HG02885 (cell line): ENCODE data around the gene SERINC3.
"Not testable (repeated sequence)": the region's sequence is repeated elsewhere in the genome, so short reads cannot be mapped to it uniquely, and the experiment has no call there.

ENCODE experiments used
- ATAC-seq: cut with Tn5 transposase; IDR thresholded peaks from one replicate; pipeline ENCODE4 v1.9.1; 2021; ENCODE audit warnings: mild to moderate bottlenecking; ENCODE audit not compliant: unreplicated experiment, poor library complexity

SERINC3 gene

GRCh38 chr20:44495802-44496481, 25.9 kb downstream of the SERINC3 start:
- no peak for ATAC-seq

GRCh38 chr20:44495257-44495656, 26.6 kb downstream of the SERINC3 start:
- ATAC-seq: no peak

- ATAC-seq: no peak
Measured at GRCh38 chr20:44494681-44495080, 27.2 kb downstream of the SERINC3 start.

- ATAC-seq: no peak
Measured at GRCh38 chr20:44494266-44494665, 27.6 kb downstream of the SERINC3 start.

GRCh38 chr20:44491635-44492395, 30.1 kb downstream of the SERINC3 start:
- ATAC-seq: no peak

GRCh38 chr20:44489931-44490330, 31.9 kb downstream of the SERINC3 start:
- ATAC-seq: no peak

- ATAC-seq: no peak
Measured at GRCh38 chr20:44489223-44489622, 32.6 kb downstream of the SERINC3 start.

- ATAC-seq: no peak
Measured at GRCh38 chr20:44488551-44488950, 33.3 kb downstream of the SERINC3 start.

- ATAC-seq: no peak
Measured at GRCh38 chr20:44485830-44486198, 36.1 kb downstream of the SERINC3 start.

GRCh38 chr20:44485078-44485829, 36.6 kb downstream of the SERINC3 start:
- no peak for ATAC-seq

GRCh38 chr20:44483112-44483511, 38.8 kb downstream of the SERINC3 start:
- no peak for ATAC-seq

GRCh38 chr20:44481719-44482416, 40.0 kb downstream of the SERINC3 start:
- ATAC-seq: no peak

GRCh38 chr20:44480097-44480496, 41.8 kb downstream of the SERINC3 start:
- no peak for ATAC-seq

GRCh38 chr20:44479643-44480042, 42.2 kb downstream of the SERINC3 start:
- no peak for ATAC-seq

GRCh38 chr20:44478206-44478605, 43.7 kb downstream of the SERINC3 start:
- no peak for ATAC-seq

- no peak for ATAC-seq
Measured at GRCh38 chr20:44477151-44477550, 44.7 kb downstream of the SERINC3 start.

- ATAC-seq: peak; percentile 94
Measured at GRCh38 chr20:44475694-44476560, 45.9 kb downstream of the SERINC3 start, which contains the start of gene TTPAL. TSS of gene TTPAL (plus strand) at chr20:44475874. CDS start at chr20:44480000, 4,126 bp downstream.

GRCh38 chr20:44475372-44475693, 46.5 kb downstream of the SERINC3 start:
- ATAC-seq: no peak

- not testable (repeated sequence) for ATAC-seq
Measured at GRCh38 chr20:44472283-44472682, 49.6 kb downstream of the SERINC3 start.

- no peak for ATAC-seq
Measured at GRCh38 chr20:44471481-44471882, 50.4 kb downstream of the SERINC3 start.
